Measurements from ENCODE around the gene CREBBP.

DNA sequence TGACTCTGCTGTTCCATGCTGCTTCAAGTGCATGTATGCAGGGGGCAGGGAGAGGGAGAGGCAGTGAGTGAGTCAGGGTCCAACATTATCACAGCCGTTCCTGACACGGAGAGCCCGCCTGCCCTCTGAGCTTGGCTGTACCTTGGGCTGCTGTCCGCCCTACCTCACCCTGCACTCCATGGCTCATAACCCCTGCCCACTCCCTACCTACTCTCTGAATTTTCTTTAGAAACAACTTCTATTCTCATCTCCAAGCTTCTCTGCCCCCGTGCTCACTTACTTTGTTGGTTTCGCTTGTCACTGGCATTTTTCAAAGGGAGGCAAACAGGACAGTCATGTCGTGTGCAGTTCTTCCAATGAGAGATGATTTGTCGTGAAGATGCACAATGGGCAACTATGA, 88.8 kb downstream of the CREBBP start:
- TF ChIP-seq ZNF274 (IDR thresholded peaks at IDR 0.05; ENCODE audit: low read depth, low read length) (no peak), YY1 (IDR thresholded peaks at IDR 0.05; ENCODE audit: insufficient read depth, insufficient read length) (no peak), SUZ12 (IDR thresholded peaks at IDR 0.05; ENCODE audit: extremely low read depth, insufficient read depth, insufficient read length) (no peak)
